ENCODE measurements around the gene ODAD2.

GRCh38 chr10:27959093-27959715 is 39.7 kb downstream of the ODAD2 start:
- TF ChIP-seq, protein P1, sequence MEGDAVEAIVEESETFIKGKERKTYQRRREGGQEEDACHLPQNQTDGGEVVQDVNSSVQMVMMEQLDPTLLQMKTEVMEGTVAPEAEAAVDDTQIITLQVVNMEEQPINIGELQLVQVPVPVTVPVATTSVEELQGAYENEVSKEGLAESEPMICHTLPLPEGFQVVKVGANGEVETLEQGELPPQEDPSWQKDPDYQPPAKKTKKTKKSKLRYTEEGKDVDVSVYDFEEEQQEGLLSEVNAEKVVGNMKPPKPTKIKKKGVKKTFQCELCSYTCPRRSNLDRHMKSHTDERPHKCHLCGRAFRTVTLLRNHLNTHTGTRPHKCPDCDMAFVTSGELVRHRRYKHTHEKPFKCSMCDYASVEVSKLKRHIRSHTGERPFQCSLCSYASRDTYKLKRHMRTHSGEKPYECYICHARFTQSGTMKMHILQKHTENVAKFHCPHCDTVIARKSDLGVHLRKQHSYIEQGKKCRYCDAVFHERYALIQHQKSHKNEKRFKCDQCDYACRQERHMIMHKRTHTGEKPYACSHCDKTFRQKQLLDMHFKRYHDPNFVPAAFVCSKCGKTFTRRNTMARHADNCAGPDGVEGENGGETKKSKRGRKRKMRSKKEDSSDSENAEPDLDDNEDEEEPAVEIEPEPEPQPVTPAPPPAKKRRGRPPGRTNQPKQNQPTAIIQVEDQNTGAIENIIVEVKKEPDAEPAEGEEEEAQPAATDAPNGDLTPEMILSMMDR (IDR thresholded peaks at IDR 0.05), result no peak
- no peak for TF ChIP-seq POLR2A (IDR thresholded peaks at IDR 0.05)
